ENCODE results near the gene CKAP4.

The CKAP4 gene

DNA sequence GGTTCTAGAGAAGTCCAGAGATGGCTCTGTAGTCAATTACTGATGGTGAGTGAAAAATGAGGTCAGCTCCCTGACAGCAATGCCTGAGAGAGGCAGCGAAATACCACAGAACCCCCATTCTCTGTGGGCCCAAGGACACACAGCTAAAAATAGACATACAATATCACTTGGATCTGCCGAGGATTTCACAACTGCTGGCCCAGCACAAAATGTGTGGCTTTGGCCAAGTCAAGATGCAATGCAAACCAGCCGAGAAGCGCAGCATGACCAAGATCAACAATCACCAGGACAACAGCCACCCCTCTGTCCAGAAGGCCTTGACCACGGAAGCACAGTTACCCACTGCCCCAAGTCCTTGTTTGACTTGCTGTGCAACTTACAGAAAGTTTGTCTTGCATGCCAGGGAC is 52.2 kb downstream of the CKAP4 start:
- peak; percentile 85 for DNase-seq (ENCODE audit: low spot score)

DNA sequence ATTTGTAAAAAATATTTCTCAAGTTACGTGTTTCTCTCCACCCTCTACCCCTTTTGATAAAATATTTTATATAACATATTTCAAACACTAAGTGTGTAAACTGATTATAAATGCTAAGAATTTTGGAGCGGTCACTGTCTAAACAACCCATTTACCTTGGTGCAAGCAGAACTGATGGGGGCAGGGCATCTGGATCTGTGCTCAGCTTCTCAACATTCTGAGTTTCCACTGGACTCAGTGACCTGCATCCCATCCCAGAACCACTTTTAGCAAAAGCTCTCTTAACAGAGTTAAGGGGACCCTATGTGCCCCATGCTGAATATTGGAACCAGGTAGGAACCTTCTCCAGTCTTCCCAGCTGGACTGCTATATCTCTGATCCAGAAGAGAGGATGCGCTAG is 53.5 kb downstream of the CKAP4 start:
- DNase-seq (ENCODE audit: low spot score), result no peak

DNA sequence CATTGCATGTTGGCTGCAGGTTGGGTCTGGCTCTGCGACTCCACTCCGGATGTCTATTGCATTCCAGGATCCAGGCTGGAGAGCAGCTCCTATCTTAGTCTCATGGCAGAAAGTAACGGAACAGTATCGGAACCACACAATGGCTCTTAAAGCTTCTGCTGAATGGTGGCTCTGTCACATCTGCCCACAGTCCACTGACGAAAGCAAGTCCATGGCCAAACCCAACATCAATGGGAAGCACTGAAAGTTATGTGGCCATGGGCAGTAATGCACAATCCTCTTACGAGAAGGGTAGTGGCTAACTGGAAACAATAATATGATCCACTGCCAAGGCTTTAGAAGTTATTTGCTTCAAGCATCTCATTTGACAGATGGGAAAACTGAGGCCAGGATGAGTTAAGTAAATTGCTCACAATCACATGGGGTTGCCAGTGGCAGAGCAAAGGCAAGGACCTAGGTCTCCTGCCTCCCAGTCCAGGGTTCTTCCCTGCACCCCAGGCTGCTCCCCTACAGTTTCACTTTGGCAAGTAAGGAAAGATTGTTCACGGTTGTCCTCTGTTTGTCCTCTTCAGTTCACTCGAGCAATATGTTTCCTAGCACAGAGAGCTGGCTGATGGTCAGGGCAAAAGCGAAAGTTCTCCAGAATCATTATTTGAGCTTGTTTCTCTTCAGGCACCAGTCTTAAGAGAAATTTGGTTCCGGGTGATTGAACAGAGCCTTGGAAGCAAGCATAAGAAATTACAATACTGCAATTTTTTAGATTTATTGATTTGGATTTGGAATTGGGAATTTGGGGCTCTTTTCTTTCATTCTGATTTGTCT is 54.2 kb downstream of the CKAP4 start:
- DNase-seq (ENCODE audit: low spot score), result no peak

DNA sequence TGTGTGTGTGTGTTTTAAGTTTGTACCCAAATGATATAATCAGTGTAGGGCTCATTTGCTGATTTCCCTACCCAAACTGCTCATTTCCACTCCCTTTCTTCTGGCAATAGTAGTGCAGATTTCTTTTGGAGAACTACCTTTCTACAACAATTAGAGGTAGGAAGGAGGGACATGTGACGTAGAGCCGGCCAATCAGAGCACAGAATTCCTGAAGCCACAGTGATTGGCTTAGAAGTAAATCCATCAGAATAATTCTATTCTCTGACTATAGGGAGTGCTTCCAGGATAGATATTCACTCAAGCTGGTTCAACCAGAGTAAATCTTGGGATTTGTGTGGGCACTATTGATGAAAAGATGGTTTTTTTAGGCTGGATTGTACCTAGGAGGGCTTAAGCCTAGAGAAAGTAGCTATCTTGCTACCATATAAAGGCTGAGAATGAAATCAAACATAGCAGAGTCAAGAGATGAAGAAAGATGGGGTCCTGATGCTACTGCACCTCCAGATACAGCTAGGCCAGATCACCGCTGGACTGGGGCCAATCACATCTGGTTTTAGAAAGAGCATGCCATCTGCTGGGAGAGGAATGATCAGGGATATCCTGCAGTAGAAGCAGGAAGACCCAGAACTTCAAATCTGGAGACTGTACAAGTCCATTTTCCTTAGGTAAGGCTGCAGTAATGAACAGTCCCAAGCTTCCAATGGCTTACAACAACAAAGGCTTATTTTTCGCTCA is 55.0 kb downstream of the CKAP4 start:
- no peak for DNase-seq (ENCODE audit: low spot score)

DNA sequence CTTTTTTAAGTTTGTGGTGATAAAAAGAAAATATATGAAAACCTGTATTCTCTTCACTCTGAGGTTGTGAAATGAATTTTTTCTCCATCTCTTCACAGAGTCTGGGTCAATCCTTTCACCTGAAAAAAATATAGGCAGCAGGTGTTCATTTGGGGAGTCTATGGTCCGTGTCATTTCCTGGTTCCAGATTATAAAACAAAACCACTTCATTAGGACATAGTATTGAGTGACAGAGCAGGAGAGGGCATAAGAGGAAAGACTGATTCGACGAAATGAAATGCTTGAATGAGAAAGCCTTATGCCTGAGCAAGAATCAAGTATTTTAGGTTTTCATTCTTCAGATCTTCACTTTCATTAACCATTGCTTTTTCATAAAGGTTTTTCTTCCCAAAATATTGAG is 57.2 kb downstream of the CKAP4 start:
- no peak for DNase-seq (ENCODE audit: low spot score)

DNA sequence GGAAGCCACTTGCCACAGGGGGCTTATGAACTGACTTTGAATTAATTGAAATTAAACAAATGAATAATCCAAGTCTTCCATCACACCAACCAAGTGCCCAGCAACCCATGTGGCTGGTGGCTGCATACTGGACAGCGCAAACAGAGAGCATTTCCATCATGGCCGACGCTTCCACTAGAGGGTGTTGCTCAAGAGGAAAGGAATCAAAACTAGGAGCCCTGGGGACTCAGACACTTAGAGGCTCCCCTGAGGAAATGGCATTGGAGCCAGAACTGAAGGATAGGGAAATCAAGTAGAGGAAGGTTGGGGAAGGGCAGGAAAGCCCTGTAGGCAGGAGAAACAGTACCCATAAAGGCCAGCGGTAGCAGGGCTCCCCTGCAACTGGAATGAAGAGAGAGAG is 58.5 kb downstream of the CKAP4 start:
- no peak for DNase-seq (ENCODE audit: low spot score)

DNA sequence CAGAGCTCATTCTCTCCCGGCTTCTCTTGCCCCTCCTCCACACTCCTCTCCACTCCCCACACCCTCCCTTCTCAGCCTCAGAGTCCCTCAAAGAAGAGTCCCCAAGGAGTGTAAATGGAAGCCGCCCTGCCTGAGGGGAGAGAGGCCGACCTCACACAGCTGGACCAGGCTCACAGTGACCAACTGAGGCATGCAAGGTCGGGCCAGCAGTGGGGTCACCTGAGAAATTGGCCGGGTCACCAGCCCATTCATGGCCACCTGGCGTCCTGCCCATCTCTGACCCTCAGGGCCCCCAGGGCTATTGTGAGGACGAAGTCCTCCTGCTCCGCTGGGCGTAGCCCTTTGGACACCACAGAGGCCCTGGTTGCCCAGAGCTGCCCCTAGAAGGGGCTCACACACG is 59.6 kb downstream of the CKAP4 start:
- DNase-seq (ENCODE audit: low spot score), result no peak
